BJ (cell line): Measurements from ENCODE around the gene TMEM272. TPM values are rescaled to one million over a fixed set of nuclear protein-coding genes. Genes with fewer than 3 reads are reported as not detected.

ENCODE experiments used
- CTCF ChIA-PET: fragments of 350-600 bp; formaldehyde crosslinking; extraction: SDS; loops from one replicate; lab custom pipeline; 2021; ENCODE audit warnings: antibody characterized with exemption, inconsistent platforms; lab: Yijun Ruan, JAX
- POLR2A ChIA-PET: fragments of 300-600 bp; sonication (Branson Sonifier 250); formaldehyde crosslinking; extraction: SDS; loops from one replicate; lab custom pipeline; 2021; ENCODE audit warnings: antibody characterized with exemption; lab: Charles Lee
- DNase-seq: peaks from one replicate; pipeline ENCODE4 v3.0.0-alpha.2; 2011; ENCODE audit warnings: low read depth
- H3K27me3 ChIP-seq: 2 replicates; pipeline ENCODE4 v1.6.0; 2011; ENCODE audit warnings: low read length; ENCODE audit not compliant: control insufficient read depth, insufficient read depth
- H3K36me3 ChIP-seq: 2 replicates; pipeline ENCODE4 v1.5.1; 2011; ENCODE audit warnings: low read length; ENCODE audit not compliant: control insufficient read depth, insufficient read depth
- H3K4me3 ChIP-seq: 2 replicates; pipeline ENCODE4 v1.5.1; 2011; ENCODE audit warnings: low read depth, mild to moderate bottlenecking, control low read depth, low read length
- CTCF ChIP-seq: IDR thresholded peaks from 2 replicates; pipeline ENCODE4 v1.5.1; 2011; ENCODE audit warnings: low read depth, mild to moderate bottlenecking, control low read depth, inconsistent platforms, low read length, moderate library complexity; ENCODE audit not compliant: insufficient read depth
- polyA plus RNA-seq: library from polyadenylated mRNA; depleted of rRNA; stranded (reverse); fragments of >200 nt; gene quantifications from 2 replicates; pipeline ENCODE4 v1.2.3, GENCODE V29; 2011

TMEM272 gene
- polyA plus RNA-seq, 1 experiment = not detected

GRCh38 chr13:51806566-51806965 lies 38.4 kb downstream of the TMEM272 start:
- CTCF ChIA-PET = interaction anchor here (1.3 to 3.0 kb wide), 2 partner anchors 9 to 26 kb away, joined by 3 to 13 read pairs; no protein-coding TSS in a partner anchor
- DNase-seq = no peak
- Histone ChIP-seq H3K27me3 (no peaks in the 10 kb centered on the region), H3K4me3 (no peak overlapping the region), H3K36me3 (no peaks in the 10 kb centered on the region)
- POLR2A ChIA-PET = no interaction called here
- no peak for TF ChIP-seq CTCF

DNA sequence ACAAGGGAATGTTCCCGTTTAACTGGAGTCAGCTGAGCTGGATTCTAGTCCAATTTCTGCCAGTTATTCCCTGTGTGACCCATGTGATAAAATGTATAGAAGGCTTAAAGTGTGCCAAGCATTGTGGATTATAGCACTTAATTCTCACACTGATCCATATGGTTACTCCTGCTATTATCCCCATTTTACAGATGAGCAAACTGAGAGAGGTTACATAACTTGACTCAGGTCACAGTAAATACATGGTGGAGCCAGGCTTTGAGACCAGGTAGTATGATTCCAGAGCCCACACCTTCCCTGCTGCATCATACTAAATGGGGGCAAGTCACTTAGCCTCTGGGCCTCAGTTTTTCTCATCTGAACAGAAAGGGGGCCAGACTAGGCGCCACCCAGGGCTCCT lies 39.1 kb downstream of the TMEM272 start:
- Histone ChIP-seq H3K27me3 (no peaks in the 10 kb centered on the region), H3K36me3 (no peaks in the 10 kb centered on the region), H3K4me3 (no peak overlapping the region)
- no peak for DNase-seq
- ChIA-PET POLR2A (no interaction called here), CTCF (interaction anchor here (0.9 to 3.0 kb wide), 2 partner anchors 8 to 10 kb away, joined by 4 to 13 read pairs; no protein-coding TSS in a partner anchor)
- TF ChIP-seq CTCF = no peak

- ChIA-PET CTCF (interaction anchor here (0.9 to 3.0 kb wide), 2 partner anchors 9 to 11 kb away, joined by 4 to 13 read pairs; no protein-coding TSS in a partner anchor), POLR2A (no interaction called here)
- no peak for DNase-seq
- no peaks in the 10 kb centered on the region for H3K27me3 ChIP-seq
- TF ChIP-seq CTCF = no peak
- H3K36me3 ChIP-seq = no peaks in the 10 kb centered on the region
- H3K4me3 ChIP-seq = no peak overlapping the region
Observed at GRCh38 chr13:51805313-51805712, 39.7 kb downstream of the TMEM272 start.

GRCh38 chr13:51804295-51805172 lies 40.4 kb downstream of the TMEM272 start:
- POLR2A ChIA-PET = no interaction called here
- Histone ChIP-seq H3K4me3 (peak overlapping the region; percentile 84), H3K27me3 (peaks cover 2% of the 10 kb centered on the region), H3K36me3 (no peaks in the 10 kb centered on the region)
- no peak for DNase-seq
- CTCF ChIA-PET = interaction anchor here (3.0 kb wide), 1 partner anchor 11 kb away, joined by 13 read pairs; no protein-coding TSS in a partner anchor
- TF ChIP-seq CTCF = no peak
